HEK293 (cell line): ENCODE results near the gene CDK6.

Experiments
- CTCF ChIA-PET: fragments of 350-600 bp; formaldehyde crosslinking; extraction: SDS; loops from one replicate; lab custom pipeline; 2021; ENCODE audit warnings: antibody characterized with exemption; lab: Yijun Ruan, JAX
- POLR2A ChIA-PET: fragments of 300-600 bp; formaldehyde crosslinking; extraction: SDS; loops from one replicate; lab custom pipeline; 2020; ENCODE audit warnings: antibody characterized with exemption, inconsistent platforms; lab: Yijun Ruan, JAX
- H3K27ac ChIP-seq: fragments of 200-500 bp; sonication (Bioruptor generic); 2 replicates; pipeline ENCODE4 v1.5.1; 2014; ENCODE audit warnings: low read depth, low read length, control low read depth, inconsistent platforms; ENCODE audit errors: extremely low read depth
- H3K36me3 ChIP-seq, 2 experiments: fragments of 200-500 bp in 1 of 2; sonication (Bioruptor generic) in 1 of 2; 1 replicate in 1 of 2; 2 replicates in 1 of 2; pipeline ENCODE4 v1.5.1; 2014 to 2017; ENCODE audit warnings: inconsistent platforms in 2 of 2, low read length in 2 of 2; ENCODE audit not compliant: control insufficient read depth in 2 of 2, insufficient read depth in 1 of 2
- H3K4me1 ChIP-seq: fragments of 200-500 bp; sonication (Bioruptor generic); 2 replicates; pipeline ENCODE4 v1.5.1; 2014; ENCODE audit warnings: mild to moderate bottlenecking, low read length, inconsistent platforms; ENCODE audit not compliant: control insufficient read depth, insufficient read depth
- H3K4me3 ChIP-seq: 2 replicates; pipeline ENCODE4 v1.5.1; 2011; ENCODE audit warnings: low read depth, mild to moderate bottlenecking, control low read depth, low read length, moderate library complexity
- H3K9me3 ChIP-seq: fragments of 200-500 bp; sonication (Bioruptor generic); 2 replicates; pipeline ENCODE4 v1.5.1; 2014; ENCODE audit warnings: low read depth, low read length, inconsistent platforms; ENCODE audit not compliant: control insufficient read depth, insufficient read depth
- FEZF1 ChIP-seq: fragments of 450-650 bp; formaldehyde crosslinking; IDR thresholded peaks from 2 replicates; pipeline ENCODE4 v1.5.1; 2016; ENCODE audit warnings: missing biosample characterization, missing genetic modification characterization
- KLF7 ChIP-seq: fragments of 450-650 bp; formaldehyde crosslinking; IDR thresholded peaks from 2 replicates; pipeline ENCODE4 v1.5.1; 2016; ENCODE audit warnings: missing biosample characterization, missing genetic modification characterization, borderline replicate concordance
- KLF8 ChIP-seq: fragments of 450-650 bp; formaldehyde crosslinking; IDR thresholded peaks from 2 replicates; pipeline ENCODE4 v1.5.1; 2016; ENCODE audit warnings: missing biosample characterization, missing genetic modification characterization
- MEIS1 ChIP-seq: sonication (generic); formaldehyde crosslinking; IDR thresholded peaks from 2 replicates; pipeline ENCODE4 v1.8.1; 2022; ENCODE audit warnings: missing genetic modification reagents, mild to moderate bottlenecking, borderline replicate concordance
- OSR2 ChIP-seq: fragments of 450-650 bp; formaldehyde crosslinking; IDR thresholded peaks from 2 replicates; pipeline ENCODE4 v1.5.1; 2016; ENCODE audit warnings: missing biosample characterization, missing genetic modification characterization
- PBX3 ChIP-seq: sonication (generic); formaldehyde crosslinking; IDR thresholded peaks from 2 replicates; pipeline ENCODE4 v1.8.1; 2022; ENCODE audit warnings: mild to moderate bottlenecking, moderate library complexity, missing genetic modification reagents
- PRDM1 ChIP-seq: fragments of 450-650 bp; formaldehyde crosslinking; IDR thresholded peaks from 2 replicates; pipeline ENCODE4; 2016; ENCODE audit warnings: missing biosample characterization, missing genetic modification characterization
- PRDM6 ChIP-seq: fragments of 450-650 bp; formaldehyde crosslinking; IDR thresholded peaks from 2 replicates; pipeline ENCODE4 v1.5.1; 2017; ENCODE audit warnings: missing biosample characterization, missing genetic modification characterization
- ZBTB44 ChIP-seq: fragments of 450-650 bp; IDR thresholded peaks from 2 replicates; pipeline ENCODE4 v1.5.1; 2018; ENCODE audit warnings: missing biosample characterization, mild to moderate bottlenecking, missing genetic modification characterization
- ZBTB6 ChIP-seq: fragments of 450-650 bp; formaldehyde crosslinking; IDR thresholded peaks from 2 replicates; pipeline ENCODE4 v1.5.1; 2017; ENCODE audit warnings: missing biosample characterization, missing genetic modification characterization
- ZNF214 ChIP-seq: fragments of 450-650 bp; formaldehyde crosslinking; IDR thresholded peaks from 2 replicates; pipeline ENCODE4 v1.5.1; 2017; ENCODE audit warnings: missing biosample characterization, mild to moderate bottlenecking, missing genetic modification characterization, borderline replicate concordance
- ZNF324 ChIP-seq: fragments of 450-650 bp; formaldehyde crosslinking; IDR thresholded peaks from 2 replicates; pipeline ENCODE4 v1.5.1; 2016; ENCODE audit warnings: missing biosample characterization, missing genetic modification characterization
- ZNF426 ChIP-seq: fragments of 450-650 bp; formaldehyde crosslinking; IDR thresholded peaks from 2 replicates; pipeline ENCODE4 v1.5.1; 2017; ENCODE audit warnings: missing biosample characterization, missing genetic modification characterization, mild to moderate bottlenecking, inconsistent platforms, moderate library complexity
- ZNF529 ChIP-seq: fragments of 450-650 bp; formaldehyde crosslinking; IDR thresholded peaks from 2 replicates; pipeline ENCODE4 v1.5.1; 2017; ENCODE audit warnings: missing genetic modification characterization, missing biosample characterization; ENCODE audit not compliant: insufficient replicate concordance
- ZNF555 ChIP-seq: fragments of 450-650 bp; formaldehyde crosslinking; conservative IDR thresholded peaks from 2 replicates; pipeline ENCODE4 v1.5.1; 2017; ENCODE audit warnings: missing biosample characterization, mild to moderate bottlenecking, missing genetic modification characterization, inconsistent platforms
- ZNF561 ChIP-seq: fragments of 450-650 bp; IDR thresholded peaks from 2 replicates; pipeline ENCODE4 v1.5.1; 2018; ENCODE audit warnings: missing biosample characterization, missing genetic modification characterization, borderline replicate concordance
- ZNF580 ChIP-seq: fragments of 450-650 bp; formaldehyde crosslinking; IDR thresholded peaks from 2 replicates; pipeline ENCODE4 v1.5.1; 2016; ENCODE audit warnings: missing biosample characterization, missing genetic modification characterization
- ZNF626 ChIP-seq: fragments of 450-650 bp; sonication (Bioruptor Pico); formaldehyde crosslinking; IDR thresholded peaks from 2 replicates; pipeline ENCODE4 v1.5.1; 2018; ENCODE audit warnings: missing biosample characterization, missing genetic modification characterization, inconsistent platforms
- ZNF777 ChIP-seq: fragments of 450-650 bp; formaldehyde crosslinking; IDR thresholded peaks from 2 replicates; pipeline ENCODE4 v1.5.1; 2017; ENCODE audit warnings: missing biosample characterization, missing genetic modification characterization, borderline replicate concordance
- ZNF843 ChIP-seq: fragments of 450-650 bp; formaldehyde crosslinking; IDR thresholded peaks from 2 replicates; pipeline ENCODE4 v1.5.1; 2016; ENCODE audit warnings: missing biosample characterization, missing genetic modification characterization
- ZXDB ChIP-seq: fragments of 450-650 bp; formaldehyde crosslinking; IDR thresholded peaks from 2 replicates; pipeline ENCODE4 v1.5.1; 2016; ENCODE audit warnings: missing biosample characterization, missing genetic modification characterization

CDK6 gene

GRCh38 chr7:92762851-92763250 is 73.5 kb downstream of the CDK6 start:
- Histone ChIP-seq H3K4me3 (no peak overlapping the region), H3K9me3 (no peaks in the 10 kb centered on the region), H3K4me1 (peaks cover 32% of the 10 kb centered on the region), H3K36me3 (no peaks in the 10 kb centered on the region), H3K27ac (no peak overlapping the region)
- ChIA-PET CTCF (interaction anchor here (0.7 kb wide), 1 partner anchor 29 kb away, joined by 4 read pairs; no protein-coding TSS in a partner anchor), POLR2A (no interaction called here)
- no peak for TF ChIP-seq ZNF777 (tag by site-specific recombination)
- no peak for TF ChIP-seq PBX3 (CRISPR knock-in tag)
- no peak for TF ChIP-seq ZBTB44 (tag by site-specific recombination)
- TF ChIP-seq OSR2 = no peak
- TF ChIP-seq ZNF626 (tag by site-specific recombination) = no peak
- no peak for TF ChIP-seq ZNF529 (tag by site-specific recombination)

- no peak overlapping the region for H3K27ac ChIP-seq
- POLR2A ChIA-PET = interaction anchor here (0.6 kb wide), 1 partner anchor 219 kb away, joined by 5 read pairs; no protein-coding TSS in a partner anchor
Measured at GRCh38 chr7:92761391-92762097, 74.8 kb downstream of the CDK6 start.

GRCh38 chr7:92758796-92759431 is 77.5 kb downstream of the CDK6 start:
- peaks cover 29% of the 10 kb centered on the region for H3K4me1 ChIP-seq
- no peak overlapping the region for H3K27ac ChIP-seq
- H3K4me3 ChIP-seq = no peak overlapping the region
- ChIA-PET POLR2A (interaction anchor here (1.1 kb wide), 1 partner anchor 78 kb away, joined by 4 read pairs; the partner anchor contains the start of gene CDK6), CTCF (no interaction called here)
- no peaks in the 10 kb centered on the region for H3K36me3 ChIP-seq
- H3K9me3 ChIP-seq = no peaks in the 10 kb centered on the region
- TF ChIP-seq ZBTB6 (tag by site-specific recombination) (no peak), FEZF1 (tag by site-specific recombination) (peak; percentile 80), MEIS1 (0 out of 2 replicates have a peak, but pooled peaks have one; percentile 61), KLF7 (tag by site-specific recombination) (no peak), ZNF426 (no peak), PRDM1 (tag by site-specific recombination) (no peak), ZNF580 (tag by site-specific recombination) (0 out of 2 replicates have a peak, but pooled peaks have one; percentile 27), ZNF555 (no peak), ZNF843 (peak; percentile 43; the same call in 1 of the 2 replicates), KLF8 (tag by site-specific recombination) (no peak), ZXDB (tag by site-specific recombination) (peak; percentile 52; the same call in 1 of the 2 replicates), ZNF324 (tag by site-specific recombination) (no peak)

More at GRCh38 chr7:92761391-92762097, 74.8 kb downstream of the CDK6 start:
- H3K4me3 ChIP-seq = no peak overlapping the region
- TF ChIP-seq PRDM1 (tag by site-specific recombination) (peak; percentile 32; the same call in 1 of the 2 replicates), PRDM6 (tag by site-specific recombination) (peak; percentile 52), FEZF1 (tag by site-specific recombination) (0 out of 2 replicates have a peak, but pooled peaks have one; percentile 5), ZNF214 (tag by site-specific recombination) (no peak), ZNF561 (tag by site-specific recombination) (no peak)
- H3K4me1 ChIP-seq = peaks cover 29% of the 10 kb centered on the region
- no peaks in the 10 kb centered on the region for H3K9me3 ChIP-seq
- CTCF ChIA-PET = interaction anchor here (0.7 kb wide), 1 partner anchor 17 kb away, joined by 4 read pairs; no protein-coding TSS in a partner anchor
- no peaks in the 10 kb centered on the region for H3K36me3 ChIP-seq
